ENCODE measurements around the gene OR2F2.

Gene OR2F2

DNA sequence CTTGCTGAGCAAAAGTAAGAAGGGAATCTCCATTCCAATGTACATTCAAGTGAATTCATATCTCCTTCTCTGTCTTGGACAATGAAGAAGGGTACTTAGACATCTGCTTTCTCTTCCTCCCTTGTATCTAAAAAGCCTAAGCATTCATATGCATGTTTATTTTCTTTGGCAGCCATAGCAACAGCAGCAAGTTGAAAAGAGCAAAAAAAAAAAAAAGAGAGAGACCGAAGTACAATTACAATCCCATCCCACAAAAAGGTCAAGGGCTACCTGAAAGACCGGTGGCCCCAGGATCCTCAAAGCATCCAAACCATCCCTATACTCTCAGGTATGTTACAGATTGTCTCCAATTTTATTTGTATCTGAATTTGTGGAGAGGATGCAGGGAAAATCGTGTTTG lies 23.7 kb downstream of the OR2F2 start:
- no peak overlapping the region for H3K4ac ChIP-seq (ENCODE audit: low read depth in 1 of 2, low read length in 2 of 2)
- no peak overlapping the region for H3K18ac ChIP-seq (ENCODE audit: low read depth in 1 of 2, low read length in 2 of 2)

DNA sequence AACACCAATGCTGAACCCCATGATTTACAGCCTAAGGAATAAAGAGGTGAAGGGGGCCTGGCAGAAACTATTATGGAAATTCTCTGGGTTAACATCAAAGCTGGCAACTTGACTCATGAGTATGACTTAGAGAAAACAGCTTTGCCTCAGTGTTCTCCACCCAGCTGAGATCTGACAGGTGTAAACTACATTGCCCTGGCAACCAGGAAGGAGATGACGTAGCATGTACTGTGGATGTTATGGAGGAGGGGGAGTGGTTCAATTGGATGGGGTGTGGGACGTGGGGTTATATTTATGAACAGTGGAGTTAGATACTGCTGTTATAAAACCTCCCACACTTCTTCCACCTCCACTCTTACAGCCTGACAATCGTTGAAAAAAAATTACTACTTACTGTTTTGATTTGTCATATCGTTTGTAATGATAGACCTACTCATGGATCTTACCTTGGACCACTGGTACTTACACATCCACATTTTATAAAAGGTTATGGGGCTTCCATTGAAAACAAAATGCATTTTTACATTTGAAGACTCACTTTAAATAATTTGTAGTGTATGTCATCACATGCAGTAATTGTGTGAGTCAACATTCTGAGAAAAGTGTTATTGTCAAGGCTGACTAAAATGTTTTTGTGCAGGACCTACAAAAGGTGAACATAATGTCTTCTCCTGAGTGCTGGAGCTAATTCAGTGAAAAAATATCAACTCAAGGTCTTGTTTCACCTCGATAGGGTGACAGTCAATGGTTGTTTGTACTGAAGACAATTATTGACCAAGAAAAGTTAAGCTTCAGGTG lies 26.0 kb downstream of the OR2F2 start:
- H3K27ac ChIP-seq (ENCODE audit: low read length, poor library complexity, severe bottlenecking): no peak overlapping the region
- H3K79me1 ChIP-seq (replicated peaks; ENCODE audit: low read length, poor library complexity, severe bottlenecking): no peaks in the 10 kb centered on the region
- no peaks in the 10 kb centered on the region for H3K4me1 ChIP-seq (ENCODE audit: control insufficient read depth, insufficient read depth, low read depth, low read length)
- no peak overlapping the region for H3K14ac ChIP-seq (ENCODE audit: low read length in 2 of 2)
- H3K4me2 ChIP-seq (ENCODE audit: low read length, poor library complexity, severe bottlenecking): no peak overlapping the region
- H3K23ac ChIP-seq (ENCODE audit: low read length in 2 of 2): no peak overlapping the region
- H3K18ac ChIP-seq (ENCODE audit: low read depth in 1 of 2, low read length in 2 of 2): no peak overlapping the region
- 51% methylated on average over 3 of the region's 5 CpGs for WGBS
- H2AK5ac ChIP-seq (ENCODE audit: low read length, severe bottlenecking): no peak overlapping the region
- no peak overlapping the region for H2BK15ac ChIP-seq (ENCODE audit: low read depth, poor library complexity, severe bottlenecking)
- H3K9ac ChIP-seq (ENCODE audit: low read length): no peak overlapping the region
- no peak overlapping the region for H4K91ac ChIP-seq (ENCODE audit: low read length)
- H2BK5ac ChIP-seq (ENCODE audit: low read depth, low read length, poor library complexity, severe bottlenecking): no peak overlapping the region
- no peak overlapping the region for H2AFZ ChIP-seq (ENCODE audit: low read depth, low read length)
- no peak overlapping the region for H2BK120ac ChIP-seq (ENCODE audit: low read depth, low read length)
- no peak overlapping the region for H3K4ac ChIP-seq (ENCODE audit: low read depth in 1 of 2, low read length in 2 of 2)
- no peak overlapping the region for H4K8ac ChIP-seq (ENCODE audit: low read length)
- no peak overlapping the region for H3K4me3 ChIP-seq (ENCODE audit: insufficient read depth in 1 of 2, low read depth in 1 of 2, low read length in 2 of 2)
- no peaks in the 10 kb centered on the region for H3K9me3 ChIP-seq (ENCODE audit: control insufficient read depth, low read length)
- H2BK12ac ChIP-seq (ENCODE audit: low read length in 2 of 2): no peak overlapping the region
- DNase-seq: no peak
- no peaks in the 10 kb centered on the region for H3K36me3 ChIP-seq (ENCODE audit: control insufficient read depth in 1 of 2, insufficient read depth in 2 of 2, low read depth in 1 of 2, low read length in 2 of 2)
- no peaks in the 10 kb centered on the region for H3K27me3 ChIP-seq (ENCODE audit: control insufficient read depth in 1 of 2, insufficient read depth in 1 of 2, low read length in 2 of 2)

More for the DNA sequence above, 23.7 kb downstream of the OR2F2 start:
- Histone ChIP-seq H2BK5ac (ENCODE audit: low read depth, low read length, poor library complexity, severe bottlenecking) (no peak overlapping the region), H4K91ac (ENCODE audit: low read length) (no peak overlapping the region), H4K8ac (ENCODE audit: low read length) (no peak overlapping the region), H3K27ac (ENCODE audit: low read length, poor library complexity, severe bottlenecking) (no peak overlapping the region), H3K9me3 (ENCODE audit: control insufficient read depth, low read length) (no peaks in the 10 kb centered on the region), H3K23ac (ENCODE audit: low read length in 2 of 2) (no peak overlapping the region), H2AFZ (ENCODE audit: low read depth, low read length) (no peak overlapping the region), H3K9ac (ENCODE audit: low read length) (no peak overlapping the region), H2BK120ac (ENCODE audit: low read depth, low read length) (no peak overlapping the region), H2BK12ac (ENCODE audit: low read length in 2 of 2) (no peak overlapping the region), H3K14ac (ENCODE audit: low read length in 2 of 2) (no peak overlapping the region), H3K27me3 (ENCODE audit: control insufficient read depth in 1 of 2, insufficient read depth in 1 of 2, low read length in 2 of 2) (no peaks in the 10 kb centered on the region), H3K79me1 (replicated peaks; ENCODE audit: low read length, poor library complexity, severe bottlenecking) (no peaks in the 10 kb centered on the region), H3K4me1 (ENCODE audit: control insufficient read depth, insufficient read depth, low read depth, low read length) (no peaks in the 10 kb centered on the region), H2BK15ac (ENCODE audit: low read depth, poor library complexity, severe bottlenecking) (no peak overlapping the region), H2AK5ac (ENCODE audit: low read length, severe bottlenecking) (no peak overlapping the region), H3K4me3 (ENCODE audit: insufficient read depth in 1 of 2, low read depth in 1 of 2, low read length in 2 of 2) (no peak overlapping the region), H3K36me3 (ENCODE audit: control insufficient read depth in 1 of 2, insufficient read depth in 2 of 2, low read depth in 1 of 2, low read length in 2 of 2) (no peaks in the 10 kb centered on the region), H3K4me2 (ENCODE audit: low read length, poor library complexity, severe bottlenecking) (no peak overlapping the region)
- peak; percentile 23 for DNase-seq
- no CpG with 5 or more reads among the region's 3 CpGs for WGBS

DNA sequence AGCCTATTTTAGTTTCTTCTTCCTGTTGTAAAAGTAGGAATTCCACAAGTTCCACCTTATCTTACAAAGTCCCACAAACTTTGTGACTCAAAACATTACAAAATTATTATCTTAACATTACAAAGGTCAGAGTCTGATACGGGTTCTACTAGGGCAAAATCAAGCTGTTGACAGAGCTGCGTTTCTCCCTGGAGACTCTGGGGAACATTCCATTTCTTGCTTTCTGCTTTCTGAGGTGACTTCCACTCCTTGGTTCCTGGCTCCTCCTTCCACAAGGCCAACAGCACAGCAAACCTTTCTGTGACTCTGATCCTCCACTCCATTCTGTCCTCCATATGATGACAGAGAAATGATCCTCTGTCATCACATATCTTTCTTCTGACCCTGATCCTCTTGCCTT lies 30.2 kb downstream of the OR2F2 start:
- no peak for DNase-seq
- H2BK5ac ChIP-seq (ENCODE audit: low read depth, low read length, poor library complexity, severe bottlenecking): no peak overlapping the region
- H3K9me3 ChIP-seq (ENCODE audit: control insufficient read depth, low read length): no peaks in the 10 kb centered on the region
- H3K4me3 ChIP-seq (ENCODE audit: insufficient read depth in 1 of 2, low read depth in 1 of 2, low read length in 2 of 2): no peak overlapping the region
- H2AK5ac ChIP-seq (ENCODE audit: low read length, severe bottlenecking): no peak overlapping the region
- H3K18ac ChIP-seq (ENCODE audit: low read depth in 1 of 2, low read length in 2 of 2): no peak overlapping the region
- no peak overlapping the region for H2BK120ac ChIP-seq (ENCODE audit: low read depth, low read length)
- H2BK12ac ChIP-seq (ENCODE audit: low read length in 2 of 2): no peak overlapping the region
- 76% methylated on average over 2 of the region's 2 CpGs for WGBS
- H3K79me1 ChIP-seq (replicated peaks; ENCODE audit: low read length, poor library complexity, severe bottlenecking): no peaks in the 10 kb centered on the region
- H3K4ac ChIP-seq (ENCODE audit: low read depth in 1 of 2, low read length in 2 of 2): no peak overlapping the region
- H3K36me3 ChIP-seq (ENCODE audit: control insufficient read depth in 1 of 2, insufficient read depth in 2 of 2, low read depth in 1 of 2, low read length in 2 of 2): no peaks in the 10 kb centered on the region
- H3K23ac ChIP-seq (ENCODE audit: low read length in 2 of 2): no peak overlapping the region
- H3K4me2 ChIP-seq (ENCODE audit: low read length, poor library complexity, severe bottlenecking): no peak overlapping the region
- no peak overlapping the region for H3K27ac ChIP-seq (ENCODE audit: low read length, poor library complexity, severe bottlenecking)
- H3K14ac ChIP-seq (ENCODE audit: low read length in 2 of 2): no peak overlapping the region
- H3K9ac ChIP-seq (ENCODE audit: low read length): no peak overlapping the region
- H3K27me3 ChIP-seq (ENCODE audit: control insufficient read depth in 1 of 2, insufficient read depth in 1 of 2, low read length in 2 of 2): no peaks in the 10 kb centered on the region
- no peak overlapping the region for H4K91ac ChIP-seq (ENCODE audit: low read length)
- no peak overlapping the region for H2BK15ac ChIP-seq (ENCODE audit: low read depth, poor library complexity, severe bottlenecking)
- no peak overlapping the region for H4K8ac ChIP-seq (ENCODE audit: low read length)
- no peak overlapping the region for H2AFZ ChIP-seq (ENCODE audit: low read depth, low read length)
- H3K4me1 ChIP-seq (ENCODE audit: control insufficient read depth, insufficient read depth, low read depth, low read length): no peaks in the 10 kb centered on the region

DNA sequence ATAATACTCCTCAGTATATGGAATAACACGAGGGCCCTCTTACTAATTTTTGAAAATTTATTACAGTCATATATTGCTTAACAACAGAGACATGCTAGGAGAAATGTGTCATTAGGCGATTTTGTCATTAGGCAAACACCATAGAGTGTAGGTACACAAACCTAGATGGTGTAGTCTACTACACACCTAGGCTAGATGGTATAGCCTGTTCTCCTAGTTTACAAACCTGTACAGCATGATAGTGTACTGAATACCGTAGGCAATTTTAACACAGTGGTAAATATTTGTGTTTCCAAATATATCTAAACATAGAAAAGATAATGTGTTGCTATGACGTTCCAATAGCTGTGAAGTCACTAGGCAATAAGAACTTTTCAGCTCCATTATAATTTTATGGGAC lies 32.4 kb downstream of the OR2F2 start:
- no peaks in the 10 kb centered on the region for H3K9me3 ChIP-seq (ENCODE audit: control insufficient read depth, low read length)
- H3K27me3 ChIP-seq (ENCODE audit: control insufficient read depth in 1 of 2, insufficient read depth in 1 of 2, low read length in 2 of 2): no peaks in the 10 kb centered on the region
- H3K4me1 ChIP-seq (ENCODE audit: control insufficient read depth, insufficient read depth, low read depth, low read length): no peaks in the 10 kb centered on the region
- H3K4me3 ChIP-seq (ENCODE audit: insufficient read depth in 1 of 2, low read depth in 1 of 2, low read length in 2 of 2): no peak overlapping the region
- no peaks in the 10 kb centered on the region for H3K36me3 ChIP-seq (ENCODE audit: control insufficient read depth in 1 of 2, insufficient read depth in 2 of 2, low read depth in 1 of 2, low read length in 2 of 2)
- no peak overlapping the region for H3K27ac ChIP-seq (ENCODE audit: low read length, poor library complexity, severe bottlenecking)
- H4K91ac ChIP-seq (ENCODE audit: low read length): no peak overlapping the region
- H2BK12ac ChIP-seq (ENCODE audit: low read length in 2 of 2): no peak overlapping the region
- no peak overlapping the region for H3K18ac ChIP-seq (ENCODE audit: low read depth in 1 of 2, low read length in 2 of 2)
- 100% methylated on average over 1 of the region's 4 CpGs for WGBS
- no peak overlapping the region for H3K14ac ChIP-seq (ENCODE audit: low read length in 2 of 2)
- H2AFZ ChIP-seq (ENCODE audit: low read depth, low read length): no peak overlapping the region
- H3K23ac ChIP-seq (ENCODE audit: low read length in 2 of 2): no peak overlapping the region
- no peak overlapping the region for H3K9ac ChIP-seq (ENCODE audit: low read length)
- H2BK5ac ChIP-seq (ENCODE audit: low read depth, low read length, poor library complexity, severe bottlenecking): no peak overlapping the region
- no peak overlapping the region for H4K8ac ChIP-seq (ENCODE audit: low read length)
- H3K4ac ChIP-seq (ENCODE audit: low read depth in 1 of 2, low read length in 2 of 2): no peak overlapping the region
- H3K79me1 ChIP-seq (replicated peaks; ENCODE audit: low read length, poor library complexity, severe bottlenecking): no peaks in the 10 kb centered on the region
- no peak overlapping the region for H2BK15ac ChIP-seq (ENCODE audit: low read depth, poor library complexity, severe bottlenecking)
- H2BK120ac ChIP-seq (ENCODE audit: low read depth, low read length): no peak overlapping the region
- DNase-seq: no peak
- no peak overlapping the region for H3K4me2 ChIP-seq (ENCODE audit: low read length, poor library complexity, severe bottlenecking)
- H2AK5ac ChIP-seq (ENCODE audit: low read length, severe bottlenecking): no peak overlapping the region
